Right lobe of liver (tissue), 4 donors: ENCODE results near the gene TTLL10.

Experiments
- CTCF ChIP-seq, 4 donors: fragments of 200-600 bp in 3 of 4; fragments of 450-650 bp in 1 of 4; IDR thresholded peaks; one replicate each; pipeline versions ENCODE4 v1.5.1 to v1.8.0; 2016 to 2022; ENCODE audit warnings: antibody characterized with exemption in 4 of 4, mild to moderate bottlenecking in 2 of 4
- POLR2A ChIP-seq: fragments of 450-650 bp; IDR thresholded peaks from one replicate; pipeline ENCODE4 v1.6.1; 2017; ENCODE audit warnings: antibody characterized with exemption, mild to moderate bottlenecking
- donor health status: DM: no; HTN: no; CAD: no.
- donor health status: DM: no; HTN: no; CAD: no.
- donor health status: DM: no; HTN: yes; CAD: no.

GRCh38 chr1:1181938-1182410, 8.3 kb downstream of the TTLL10 start:
- TF ChIP-seq CTCF (IDR thresholded peaks at IDR 0.05), result no peak
- no peak for TF ChIP-seq POLR2A
